Thoracic aorta (tissue), 2 donors: ENCODE data around the gene RIMBP2. TPM values are rescaled to one million over a fixed set of nuclear protein-coding genes. Genes with fewer than 3 reads are reported as not detected.

Source experiments
- ATAC-seq: fragments of 150-250 bp; one replicate; pipeline ENCODE4 v1.8.0; 2017; ENCODE audit warnings: low read depth; ENCODE audit not compliant: insufficient number of reproducible peaks, low FRiP score
- DNase-seq: peaks from one replicate; pipeline ENCODE4 v3.0.0-alpha.2; 2020; ENCODE audit warnings: low spot score
- H3K27ac ChIP-seq, 2 donors: fragments of 200-600 bp; sonication (generic); 1 replicate in 1 of 2; 2 replicates in 1 of 2; pipeline ENCODE4 v1.5.1; 2016; ENCODE audit warnings: mild to moderate bottlenecking in 2 of 2, moderate library complexity in 2 of 2
- H3K27me3 ChIP-seq: fragments of 200-600 bp; sonication (generic); replicated peaks from 2 replicates; pipeline ENCODE4 v1.6.0; 2016; ENCODE audit warnings: mild to moderate bottlenecking; ENCODE audit not compliant: insufficient read depth
- H3K36me3 ChIP-seq: fragments of 200-600 bp; sonication (generic); one replicate; pipeline ENCODE4 v1.5.1; 2016
- H3K4me1 ChIP-seq, 2 donors: fragments of 200-600 bp; sonication (generic); 1 replicate in 1 of 2; 2 replicates in 1 of 2; pipeline versions ENCODE4 v1.5.1 to v1.6.0; 2016; ENCODE audit warnings: low read depth in 2 of 2, mild to moderate bottlenecking in 1 of 2; ENCODE audit not compliant: control insufficient read depth in 1 of 2
- H3K4me3 ChIP-seq: fragments of 200-600 bp; sonication (generic); 2 replicates; pipeline ENCODE4 v1.5.1; 2016; ENCODE audit warnings: mild to moderate bottlenecking
- H3K9me3 ChIP-seq: fragments of 200-600 bp; sonication (generic); 2 replicates; pipeline ENCODE4 v1.5.1; 2016
- CTCF ChIP-seq: fragments of 200-600 bp; sonication (generic); IDR thresholded peaks from one replicate; pipeline ENCODE4 v1.5.1; 2019; ENCODE audit warnings: antibody characterized with exemption
- total RNA-seq, 2 donors: library from RNA; depleted of rRNA; stranded (reverse); fragments of >200 nt; gene quantifications; one replicate each; pipeline versions ENCODE4 v1.1.0 to v1.2.3, GENCODE V29; 2016

The RIMBP2 gene
- total RNA-seq, 2 donors from 2014 or later, result 0.54 to 0.92 TPM

GRCh38 chr12:130452546-130452945 lies 263.6 kb downstream of the RIMBP2 start:
- Histone ChIP-seq H3K27ac (no peak overlapping the region), H3K9me3 (no peaks in the 10 kb centered on the region), H3K27me3 (no peaks in the 10 kb centered on the region), H3K4me1 (no peaks in the 10 kb centered on the region), H3K4me3 (no peak overlapping the region), H3K36me3 (no peaks in the 10 kb centered on the region)
- ATAC-seq, result no peak
- TF ChIP-seq CTCF, result no peak
- no peak for DNase-seq

GRCh38 chr12:130451001-130451930 lies 264.8 kb downstream of the RIMBP2 start:
- no peaks in the 10 kb centered on the region for H3K36me3 ChIP-seq
- TF ChIP-seq CTCF, result no peak
- H3K27ac ChIP-seq, result no peak overlapping the region
- H3K4me1 ChIP-seq, result no peaks in the 10 kb centered on the region
- ATAC-seq, result no peak
- DNase-seq, result no peak
- H3K27me3 ChIP-seq, result no peaks in the 10 kb centered on the region
- H3K4me3 ChIP-seq, result no peak overlapping the region
- H3K9me3 ChIP-seq, result no peaks in the 10 kb centered on the region

- no peaks in the 10 kb centered on the region for H3K4me1 ChIP-seq
- TF ChIP-seq CTCF, result no peak
- DNase-seq (no peak), ATAC-seq (no peak)
- H3K9me3 ChIP-seq, result no peaks in the 10 kb centered on the region
- no peaks in the 10 kb centered on the region for H3K27me3 ChIP-seq
- no peaks in the 10 kb centered on the region for H3K36me3 ChIP-seq
- no peak overlapping the region for H3K4me3 ChIP-seq
- no peak overlapping the region for H3K27ac ChIP-seq
Measured at GRCh38 chr12:130449291-130449690, 266.8 kb downstream of the RIMBP2 start.

GRCh38 chr12:130448044-130448821 lies 267.9 kb downstream of the RIMBP2 start:
- no peaks in the 10 kb centered on the region for H3K27me3 ChIP-seq
- no peaks in the 10 kb centered on the region for H3K4me1 ChIP-seq
- no peak for TF ChIP-seq CTCF
- H3K27ac ChIP-seq, result no peak overlapping the region
- H3K9me3 ChIP-seq, result no peaks in the 10 kb centered on the region
- no peak overlapping the region for H3K4me3 ChIP-seq
- DNase-seq (no peak), ATAC-seq (no peak)
- H3K36me3 ChIP-seq, result no peaks in the 10 kb centered on the region

- Histone ChIP-seq H3K27me3 (no peaks in the 10 kb centered on the region), H3K27ac (no peak overlapping the region), H3K9me3 (no peaks in the 10 kb centered on the region), H3K36me3 (no peaks in the 10 kb centered on the region), H3K4me3 (no peak overlapping the region), H3K4me1 (no peaks in the 10 kb centered on the region)
- ATAC-seq, result no peak
- TF ChIP-seq CTCF, result no peak
- DNase-seq, result no peak
Measured at GRCh38 chr12:130447655-130447965, 268.5 kb downstream of the RIMBP2 start.
